WTC11 (cell line): ENCODE results near the gene SH2D3C. TPM values are rescaled to one million over a fixed set of nuclear protein-coding genes. Genes with fewer than 3 reads are reported as not detected.

Experiments used
- ATAC-seq: fragments of 200-7000 bp; cut with Tn5 transposase; 2 replicates; pipeline ENCODE4 v1.10.0; 2021; ENCODE audit warnings: mild to moderate bottlenecking, moderate library complexity
- CTCF ChIA-PET: fragments of 300-600 bp; sonication (Branson Sonifier 250); formaldehyde crosslinking; loops from one replicate; lab custom pipeline; 2021; ENCODE audit warnings: antibody characterized with exemption; lab: Charles Lee
- POLR2A ChIA-PET: fragments of 350-600 bp; sonication (Branson Sonifier 250); formaldehyde crosslinking; loops from one replicate; lab custom pipeline; 2021; ENCODE audit warnings: antibody characterized with exemption; lab: Charles Lee
- DNase-seq: peaks from one replicate; pipeline ENCODE4 v3.0.0; 2021; ENCODE audit warnings: low spot score
- H3K27ac Mint-ChIP-seq: 2 replicates; pipeline ENCODE4 v1.8.0; 2021; ENCODE audit warnings: mixed read lengths
- H3K27me3 Mint-ChIP-seq: 2 replicates; pipeline ENCODE4 v1.8.0; 2021; ENCODE audit warnings: low read depth, mild to moderate bottlenecking, moderate library complexity, mixed read lengths
- H3K36me3 Mint-ChIP-seq: 2 replicates; pipeline ENCODE4 v1.8.0; 2021; ENCODE audit warnings: mixed read lengths
- H3K4me1 Mint-ChIP-seq: 2 replicates; pipeline ENCODE4 v1.8.0; 2022; ENCODE audit warnings: mixed read lengths
- H3K4me3 Mint-ChIP-seq: 2 replicates; pipeline ENCODE4 v1.8.0; 2021; ENCODE audit warnings: mild to moderate bottlenecking, moderate library complexity, mixed read lengths
- H3K9me3 Mint-ChIP-seq: 2 replicates; pipeline ENCODE4 v1.8.0; 2021; ENCODE audit warnings: mixed read lengths
- AFF4 ChIP-seq: sonication (generic); formaldehyde crosslinking; IDR thresholded peaks from 2 replicates; pipeline ENCODE4 v1.8.1; 2023; ENCODE audit warnings: mild to moderate bottlenecking, missing genetic modification reagents, borderline replicate concordance
- ARID4B ChIP-seq: sonication (generic); formaldehyde crosslinking; IDR thresholded peaks from 2 replicates; pipeline ENCODE4 v1.8.0; 2023; ENCODE audit warnings: missing genetic modification reagents, mild to moderate bottlenecking, borderline replicate concordance
- CTCF ChIP-seq: fragments of 200-600 bp; IDR thresholded peaks from 2 replicates; pipeline ENCODE4 v1.8.0; 2022; ENCODE audit warnings: antibody characterized with exemption
- ERG ChIP-seq: fragments of 250-450 bp; sonication (Bioruptor Pico); IDR thresholded peaks from 2 replicates; pipeline ENCODE4 v1.8.0; 2021; ENCODE audit warnings: mild to moderate bottlenecking
- ETV6 ChIP-seq: sonication (generic); formaldehyde crosslinking; IDR thresholded peaks from 2 replicates; pipeline ENCODE4 v1.8.1; 2022; ENCODE audit warnings: mild to moderate bottlenecking, missing genetic modification reagents
- MXD4 ChIP-seq: fragments of 250-450 bp; sonication (Bioruptor Pico); IDR thresholded peaks from 2 replicates; pipeline ENCODE4 v1.8.0; 2021; ENCODE audit warnings: mild to moderate bottlenecking, moderate library complexity, borderline replicate concordance
- PRDM15 ChIP-seq: sonication (generic); formaldehyde crosslinking; IDR thresholded peaks from 2 replicates; pipeline ENCODE4 v1.8.0; 2022; ENCODE audit warnings: missing genetic modification reagents
- SMAD3 ChIP-seq: sonication (generic); formaldehyde crosslinking; IDR thresholded peaks from 2 replicates; pipeline ENCODE4 v1.8.0; 2022; ENCODE audit warnings: missing genetic modification reagents, mild to moderate bottlenecking, borderline replicate concordance
- total RNA-seq: library from RNA; stranded (reverse); gene quantifications from 3 replicates; pipeline ENCODE4 v1.2.3, GENCODE V29; 2021

SH2D3C gene
- total RNA-seq, 1 experiment from 2014 or later, result 5.4 TPM

- TF ChIP-seq SMAD3 (CRISPR knock-in tag) (0 out of 2 replicates have a peak, but pooled peaks have one; percentile 24), ERG (CRISPR knock-in tag) (no peak), AFF4 (no peak), ARID4B (CRISPR knock-in tag) (peak; percentile 90; the same call in 1 of the 2 replicates), ETV6 (CRISPR knock-in tag) (peak; percentile 65), MXD4 (CRISPR knock-in tag) (no peak)
Observed at GRCh38 chr9:127734747-127735529, 43.5 kb downstream of the SH2D3C start, which contains the start of gene TOR2A (continued).

GRCh38 chr9:127734247-127734746 is 44.2 kb downstream of the SH2D3C start:
- no peaks in the 10 kb centered on the region for H3K9me3 Mint-ChIP-seq
- ATAC-seq, result peak; percentile 3
- H3K4me3 Mint-ChIP-seq, result peak overlapping the region; percentile 65
- CTCF ChIA-PET, result interaction anchor here (0.6 to 4.5 kb wide), 123 partner anchors 9 to 887 kb away, joined by 3 to 80 read pairs (median 6); partner anchors contain the start of genes AK1, CDK9, CFAP157 and ENG
- H3K27me3 Mint-ChIP-seq, result peaks cover 7% of the 10 kb centered on the region
- no peaks in the 10 kb centered on the region for H3K36me3 Mint-ChIP-seq
- DNase-seq, result peak; percentile 35
- H3K4me1 Mint-ChIP-seq, result peaks cover 11% of the 10 kb centered on the region
- TF ChIP-seq CTCF (peak; percentile 98; the same call in 1 of the 2 replicates), PRDM15 (CRISPR knock-in tag) (no peak)
- no peak overlapping the region for H3K27ac Mint-ChIP-seq
- POLR2A ChIA-PET, result interaction anchor here (0.6 to 1.5 kb wide), 7 partner anchors 28 to 1781 kb away, joined by 3 to 9 read pairs (median 4); partner anchors contain the start of genes CFAP157 and SLC2A8
